Nephron (organoid): ENCODE results near the gene SRP14.
"Not testable (repeated sequence)": the region's sequence is repeated elsewhere in the genome, so short reads cannot be mapped to it uniquely, and the experiment has no call there.

Experiments used
- H3K27ac Mint-ChIP-seq, 3 experiments: 2 replicates each; pipeline ENCODE4 v1.8.0; 2020; ENCODE audit warnings: mixed read lengths in 3 of 3, mild to moderate bottlenecking in 2 of 3, moderate library complexity in 1 of 3
- H3K27me3 Mint-ChIP-seq: 2 replicates; pipeline ENCODE4 v1.8.0; 2021; ENCODE audit warnings: low read depth, mild to moderate bottlenecking, moderate library complexity, mixed read lengths
- H3K36me3 Mint-ChIP-seq: 2 replicates; pipeline ENCODE4 v1.8.0; 2020; ENCODE audit warnings: low read depth, mixed read lengths
- H3K4me1 Mint-ChIP-seq: 2 replicates; pipeline ENCODE4 v1.8.0; 2020; ENCODE audit warnings: mixed read lengths
- H3K4me3 Mint-ChIP-seq, 3 experiments: 2 replicates each; pipeline ENCODE4 v1.8.0; 2020; ENCODE audit warnings: mild to moderate bottlenecking in 3 of 3, mixed read lengths in 3 of 3, moderate library complexity in 2 of 3
- H3K9me3 Mint-ChIP-seq: 2 replicates; pipeline ENCODE4 v1.8.0; 2020; ENCODE audit warnings: mixed read lengths
- TF ChIP-seq, protein P1 (sequence below), 3 experiments: fragments of 200-600 bp; sonication (generic); IDR thresholded peaks; one replicate each; pipeline ENCODE4 v1.5.0; 2021; ENCODE audit warnings: antibody characterized with exemption in 3 of 3; ENCODE audit not compliant: unreplicated experiment in 3 of 3

SRP14 gene

DNA sequence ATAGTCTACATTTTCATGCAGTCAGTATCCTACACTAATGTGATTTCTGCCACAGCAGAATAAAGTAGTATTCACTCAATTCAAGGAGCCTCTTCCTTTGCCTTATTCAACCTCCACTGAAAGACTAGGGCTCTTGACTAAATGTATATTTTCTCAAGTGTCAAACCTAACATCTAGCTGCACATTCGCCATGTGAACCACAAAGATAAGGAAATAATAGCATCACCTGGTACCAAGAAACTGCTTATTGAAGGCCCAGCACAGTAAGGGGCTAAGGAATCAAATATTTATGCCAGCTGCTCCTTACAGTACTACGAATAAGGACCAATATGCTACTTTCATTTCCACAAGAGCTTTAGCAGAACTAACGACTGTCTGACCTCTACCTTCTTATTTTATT, 1.3 kb downstream of the SRP14 start:
- Mint-ChIP-seq H3K36me3 (peaks cover 41% of the 10 kb centered on the region), H3K4me1 (peaks cover 51% of the 10 kb centered on the region), H3K9me3 (no peaks in the 10 kb centered on the region), H3K27ac (peak overlapping the region; percentile 98 to 100 (median 99)), H3K4me3 (peak overlapping the region; percentile 98 to 100 (median 99)), H3K27me3 (no peaks in the 10 kb centered on the region)
- TF ChIP-seq, protein P1, sequence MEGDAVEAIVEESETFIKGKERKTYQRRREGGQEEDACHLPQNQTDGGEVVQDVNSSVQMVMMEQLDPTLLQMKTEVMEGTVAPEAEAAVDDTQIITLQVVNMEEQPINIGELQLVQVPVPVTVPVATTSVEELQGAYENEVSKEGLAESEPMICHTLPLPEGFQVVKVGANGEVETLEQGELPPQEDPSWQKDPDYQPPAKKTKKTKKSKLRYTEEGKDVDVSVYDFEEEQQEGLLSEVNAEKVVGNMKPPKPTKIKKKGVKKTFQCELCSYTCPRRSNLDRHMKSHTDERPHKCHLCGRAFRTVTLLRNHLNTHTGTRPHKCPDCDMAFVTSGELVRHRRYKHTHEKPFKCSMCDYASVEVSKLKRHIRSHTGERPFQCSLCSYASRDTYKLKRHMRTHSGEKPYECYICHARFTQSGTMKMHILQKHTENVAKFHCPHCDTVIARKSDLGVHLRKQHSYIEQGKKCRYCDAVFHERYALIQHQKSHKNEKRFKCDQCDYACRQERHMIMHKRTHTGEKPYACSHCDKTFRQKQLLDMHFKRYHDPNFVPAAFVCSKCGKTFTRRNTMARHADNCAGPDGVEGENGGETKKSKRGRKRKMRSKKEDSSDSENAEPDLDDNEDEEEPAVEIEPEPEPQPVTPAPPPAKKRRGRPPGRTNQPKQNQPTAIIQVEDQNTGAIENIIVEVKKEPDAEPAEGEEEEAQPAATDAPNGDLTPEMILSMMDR (IDR thresholded peaks at IDR 0.05; ENCODE audit: unreplicated experiment in 3 of 3), result no peak

DNA sequence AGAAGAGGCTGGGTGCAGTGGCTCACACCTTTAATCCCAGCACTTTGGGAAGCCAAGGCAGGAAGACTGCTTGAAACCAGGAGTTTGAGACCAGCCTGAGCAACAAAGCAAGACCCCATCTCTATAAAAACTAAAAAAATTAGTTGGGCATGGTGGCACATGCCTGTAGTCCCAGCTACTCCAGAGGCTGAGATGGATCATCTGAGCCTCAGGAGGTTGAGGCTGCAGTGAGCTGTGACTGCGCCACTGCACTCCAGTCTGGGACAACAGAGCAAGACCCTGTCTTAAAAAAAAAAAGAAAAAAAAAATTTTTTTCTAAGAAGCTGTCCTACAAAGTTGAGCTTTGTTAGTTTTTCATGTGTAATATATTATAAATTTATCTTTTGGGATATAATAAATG, 3.8 kb downstream of the SRP14 start:
- H3K27me3 Mint-ChIP-seq, H3K9me3 Mint-ChIP-seq, H3K4me3 Mint-ChIP-seq, H3K27ac Mint-ChIP-seq: not testable (repeated sequence)
- peaks cover 61% of the 10 kb centered on the region for H3K36me3 Mint-ChIP-seq
- peaks cover 52% of the 10 kb centered on the region for H3K4me1 Mint-ChIP-seq

DNA sequence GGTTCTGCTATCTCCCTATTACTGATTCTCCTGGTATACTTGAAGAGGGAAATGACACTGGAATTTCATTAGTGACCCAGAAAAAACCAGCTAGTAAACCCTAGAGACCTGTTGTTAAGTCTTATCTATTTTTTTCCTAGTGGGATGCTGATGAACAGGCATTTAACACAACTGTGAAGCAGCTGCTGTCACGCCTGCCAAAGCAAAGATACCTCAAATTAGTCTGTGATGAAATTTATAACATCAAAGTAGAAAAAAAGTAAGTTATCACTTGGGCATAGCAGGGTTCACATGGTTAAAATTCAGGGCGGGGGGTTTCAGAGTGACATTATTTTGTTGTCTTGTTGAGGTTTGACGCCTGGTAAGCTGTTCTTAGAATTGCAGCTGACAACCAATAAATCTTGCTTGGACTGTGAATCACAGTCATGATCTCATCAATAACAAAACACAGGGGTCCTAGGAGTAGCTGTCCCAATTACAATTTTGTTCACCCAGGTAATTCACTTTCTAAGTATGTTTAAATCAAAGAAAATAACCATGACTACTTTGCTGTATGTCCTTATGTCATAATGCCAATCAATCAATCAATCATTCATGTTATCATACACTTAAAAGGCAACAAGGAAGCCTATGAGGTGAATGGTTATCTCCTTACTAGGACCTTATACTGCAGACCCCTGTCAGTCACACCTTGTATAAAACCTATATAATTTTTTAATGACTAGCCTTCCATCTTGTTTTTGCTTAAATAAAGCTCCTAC, 4.6 kb downstream of the SRP14 start:
- Mint-ChIP-seq H3K4me3 (peak overlapping the region in 2 of 3 experiments; percentile 25 to 43), H3K27ac (peak overlapping the region in 2 of 3 experiments; percentile 36 to 37), H3K36me3 (peaks cover 69% of the 10 kb centered on the region), H3K9me3 (no peaks in the 10 kb centered on the region), H3K27me3 (no peaks in the 10 kb centered on the region), H3K4me1 (peaks cover 49% of the 10 kb centered on the region)
- TF ChIP-seq, protein P1 (IDR thresholded peaks at IDR 0.05; ENCODE audit: unreplicated experiment in 3 of 3), result no peak

DNA sequence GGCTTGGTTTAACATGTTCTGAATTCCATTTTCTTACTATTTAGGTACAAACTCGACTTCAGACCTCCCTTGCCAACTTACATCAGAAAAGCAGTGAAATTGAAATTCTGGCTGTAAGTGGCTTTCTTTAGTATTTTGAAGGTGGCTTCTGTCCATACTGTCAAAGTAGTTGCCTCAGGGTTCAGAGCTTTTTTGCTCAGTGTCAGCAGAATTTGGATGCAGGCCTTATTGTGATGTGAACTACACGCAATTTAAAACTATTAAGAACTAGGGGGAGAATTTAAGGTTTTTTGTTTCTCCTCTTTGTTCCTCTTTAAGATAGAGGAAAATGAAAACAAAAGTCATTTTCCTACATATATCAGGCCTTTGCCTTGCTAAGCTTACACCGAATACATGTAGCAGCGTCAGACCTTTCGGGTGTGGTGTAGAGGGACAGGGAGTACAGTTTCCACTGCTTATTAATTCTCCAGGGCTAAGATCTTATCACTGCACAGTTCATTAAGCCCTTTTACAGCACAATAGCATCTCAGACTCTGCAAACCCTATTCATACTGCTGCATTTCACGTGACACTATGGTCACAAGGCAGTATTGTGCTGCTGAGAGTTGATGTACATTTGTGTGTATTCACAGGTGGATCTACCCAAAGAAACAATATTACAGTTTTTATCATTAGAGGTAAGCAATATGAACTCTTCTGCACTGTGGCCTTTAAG, 6.7 kb downstream of the SRP14 start:
- H3K27me3 Mint-ChIP-seq, result no peaks in the 10 kb centered on the region
- H3K27ac Mint-ChIP-seq, result no peak overlapping the region
- TF ChIP-seq, protein P1 (IDR thresholded peaks at IDR 0.05; ENCODE audit: unreplicated experiment in 3 of 3), result no peak
- no peaks in the 10 kb centered on the region for H3K9me3 Mint-ChIP-seq
- no peak overlapping the region for H3K4me3 Mint-ChIP-seq
- H3K4me1 Mint-ChIP-seq, result peaks cover 29% of the 10 kb centered on the region
- peaks cover 79% of the 10 kb centered on the region for H3K36me3 Mint-ChIP-seq

DNA sequence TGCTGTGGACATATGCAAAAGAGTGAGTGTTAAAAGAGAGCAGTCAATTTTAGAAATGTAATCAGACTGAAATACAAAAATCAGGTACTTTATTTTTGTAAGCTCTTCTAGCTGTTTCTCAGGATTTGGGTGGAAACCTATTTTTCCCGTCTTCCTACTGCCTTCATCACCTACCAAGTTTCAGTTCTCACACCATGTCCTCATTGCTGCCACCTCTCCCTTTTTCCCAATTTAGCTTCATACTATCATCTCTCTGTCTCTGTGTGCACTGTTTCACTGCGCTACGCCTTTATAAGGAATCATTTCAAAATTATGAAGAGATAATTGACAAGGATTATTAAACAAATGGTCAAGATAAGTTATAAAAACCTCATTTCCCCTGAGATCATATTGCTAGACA, 7.7 kb downstream of the SRP14 start:
- Mint-ChIP-seq H3K27ac (peak overlapping the region in 1 of 3 experiments; percentile 0), H3K4me1 (peaks cover 19% of the 10 kb centered on the region), H3K9me3 (no peaks in the 10 kb centered on the region), H3K27me3 (no peaks in the 10 kb centered on the region), H3K4me3 (no peak overlapping the region), H3K36me3 (peaks cover 77% of the 10 kb centered on the region)
- TF ChIP-seq, protein P1 (IDR thresholded peaks at IDR 0.05; ENCODE audit: unreplicated experiment in 3 of 3), result no peak

DNA sequence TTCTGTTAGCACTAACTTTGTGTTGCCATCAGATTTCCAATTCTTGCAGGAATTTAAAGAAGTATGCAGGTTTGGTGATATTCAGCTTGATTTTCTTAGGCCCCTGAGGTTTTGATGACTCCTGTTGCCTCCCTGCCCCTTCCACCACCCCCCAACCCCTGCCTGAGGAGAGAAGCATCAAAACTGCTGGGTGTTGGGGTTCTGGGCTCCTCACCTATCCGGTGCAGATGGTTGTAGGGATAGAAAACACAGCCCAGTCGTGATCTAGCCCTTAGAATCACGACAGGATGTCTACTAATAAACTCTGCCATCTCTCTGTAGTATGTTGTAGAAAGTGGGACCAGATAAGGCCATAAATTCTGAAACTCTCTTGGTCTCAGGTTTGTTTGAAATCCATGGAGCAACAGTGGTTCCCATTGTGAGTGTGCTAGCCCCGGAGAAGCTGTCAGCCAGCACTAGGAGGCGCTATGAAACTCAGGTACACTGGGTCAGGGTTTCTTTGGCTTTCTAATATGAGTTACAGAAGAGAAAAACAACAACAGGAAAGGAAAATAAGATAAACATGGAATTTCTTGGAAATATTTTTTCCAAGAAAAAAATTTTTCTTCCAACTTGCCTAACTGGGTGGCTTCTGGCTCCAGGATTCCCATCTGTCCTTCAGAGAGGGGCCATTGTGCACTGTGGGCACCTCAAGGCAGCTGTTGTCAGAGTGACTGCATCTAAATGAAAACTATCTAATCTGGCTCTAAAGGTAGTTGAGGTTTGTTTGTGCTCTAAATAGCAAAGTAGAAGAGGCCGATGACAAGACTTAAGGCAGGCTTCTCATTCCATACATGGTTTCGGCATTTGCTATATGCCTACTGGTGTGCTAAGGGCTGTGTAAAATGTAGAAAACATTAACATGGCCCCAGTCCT, 8.7 kb downstream of the SRP14 start:
- H3K27me3 Mint-ChIP-seq, result no peaks in the 10 kb centered on the region
- TF ChIP-seq, protein P1 (IDR thresholded peaks at IDR 0.05; ENCODE audit: unreplicated experiment in 3 of 3), result peak; percentile 44 to 56 (median 51)
- no peak overlapping the region for H3K4me3 Mint-ChIP-seq
- H3K27ac Mint-ChIP-seq, result peak overlapping the region in 2 of 3 experiments; percentile 0 to 3
- H3K4me1 Mint-ChIP-seq, result peaks cover 18% of the 10 kb centered on the region
- peaks cover 72% of the 10 kb centered on the region for H3K36me3 Mint-ChIP-seq
- no peaks in the 10 kb centered on the region for H3K9me3 Mint-ChIP-seq
